Activated T-cell treated with anti-CD3 and anti-CD28 coated beads, Interleukin-2, amount 50 U/mL, for 72 hours (primary cell): Measurements from ENCODE around the gene TIMM21. TPM values are rescaled to one million over a fixed set of nuclear protein-coding genes. Genes with fewer than 3 reads are reported as not detected.
A peak's percentile ranks its signal among the peaks of the same experiment; 100 is the strongest.

Experiments used
- ATAC-seq, 2 donors: fragments of 150-1000 bp; cut with Tn5 transposase; replicated peaks in 1 of 2; 2 replicates each; pipeline ENCODE4 v1.10.0; 2021; ENCODE audit warnings: moderate library complexity in 2 of 2, mild to moderate bottlenecking in 1 of 2
- DNase-seq, 2 donors: peaks; one replicate each; pipeline ENCODE4 v3.0.0; 2021 to 2022; ENCODE audit warnings: mixed read lengths in 1 of 2
- H3K27ac Mint-ChIP-seq: one replicate; pipeline ENCODE4 v1.8.0; 2022; ENCODE audit warnings: mild to moderate bottlenecking, moderate library complexity, mixed read lengths
- H3K27me3 Mint-ChIP-seq: one replicate; pipeline ENCODE4 v1.8.0; 2022; ENCODE audit warnings: low read depth, mixed read lengths
- H3K36me3 Mint-ChIP-seq, 2 donors: one replicate each; pipeline ENCODE4 v1.8.0; 2022; ENCODE audit warnings: mixed read lengths in 2 of 2, mild to moderate bottlenecking in 1 of 2; ENCODE audit not compliant: insufficient read depth in 2 of 2
- H3K4me1 Mint-ChIP-seq: one replicate; pipeline ENCODE4 v1.8.0; 2022; ENCODE audit warnings: low read depth, mixed read lengths
- H3K4me3 Mint-ChIP-seq, 2 donors: one replicate each; pipeline ENCODE4 v1.8.0; 2022; ENCODE audit warnings: mild to moderate bottlenecking in 2 of 2, mixed read lengths in 2 of 2, moderate library complexity in 2 of 2
- H3K9me3 Mint-ChIP-seq, 2 donors: one replicate each; pipeline ENCODE4 v1.8.0; 2022; ENCODE audit warnings: mixed read lengths in 2 of 2
- total RNA-seq, 2 donors: library from RNA; stranded (reverse); gene quantifications; one replicate each; pipeline ENCODE4 v1.2.3, GENCODE V29; 2022

The TIMM21 gene
- total RNA-seq, 2 donors from 2014 or later, result 23.9 to 25.8 TPM

GRCh38 chr18:74131124-74131523, 17.2 kb upstream of the TIMM21 start:
- Mint-ChIP-seq H3K27ac (no peak overlapping the region), H3K36me3 (no peaks in the 10 kb centered on the region), H3K4me3 (no peak overlapping the region), H3K9me3 (no peaks in the 10 kb centered on the region), H3K27me3 (no peaks in the 10 kb centered on the region), H3K4me1 (peaks cover 12% of the 10 kb centered on the region)
- ATAC-seq (no peak), DNase-seq (no peak)

- H3K4me1 Mint-ChIP-seq, result peaks cover 12% of the 10 kb centered on the region
- no peaks in the 10 kb centered on the region for H3K36me3 Mint-ChIP-seq
- H3K4me3 Mint-ChIP-seq, result no peak overlapping the region
- DNase-seq (no peak), ATAC-seq (no peak)
- no peak overlapping the region for H3K27ac Mint-ChIP-seq
- no peaks in the 10 kb centered on the region for H3K27me3 Mint-ChIP-seq
- H3K9me3 Mint-ChIP-seq, result no peaks in the 10 kb centered on the region
Observed at GRCh38 chr18:74132201-74132600, 16.1 kb upstream of the TIMM21 start.

GRCh38 chr18:74137920-74138538, 10.3 kb upstream of the TIMM21 start:
- H3K9me3 Mint-ChIP-seq, result no peaks in the 10 kb centered on the region
- no peak for ATAC-seq
- H3K27ac Mint-ChIP-seq, result no peak overlapping the region

GRCh38 chr18:74139411-74139810, 8.9 kb upstream of the TIMM21 start:
- no peaks in the 10 kb centered on the region for H3K36me3 Mint-ChIP-seq
- H3K27me3 Mint-ChIP-seq, result peaks cover 5% of the 10 kb centered on the region
- peaks cover 39% of the 10 kb centered on the region for H3K4me1 Mint-ChIP-seq
- DNase-seq, result no peak
- H3K9me3 Mint-ChIP-seq, result no peaks in the 10 kb centered on the region
- H3K4me3 Mint-ChIP-seq, result peak overlapping the region; percentile 76 to 86
- peak overlapping the region; percentile 90 for H3K27ac Mint-ChIP-seq
- ATAC-seq, result peak; percentile 56 to 58

More at GRCh38 chr18:74137920-74138538, 10.3 kb upstream of the TIMM21 start:
- Mint-ChIP-seq H3K4me3 (no peak overlapping the region), H3K36me3 (no peaks in the 10 kb centered on the region), H3K4me1 (peaks cover 39% of the 10 kb centered on the region), H3K27me3 (peaks cover 5% of the 10 kb centered on the region)
- no peak for DNase-seq

GRCh38 chr18:74139888-74140287, 8.4 kb upstream of the TIMM21 start:
- DNase-seq (peak; percentile 32 to 68), ATAC-seq (peak; percentile 98 to 99)
- no peaks in the 10 kb centered on the region for H3K9me3 Mint-ChIP-seq
- H3K36me3 Mint-ChIP-seq, result no peaks in the 10 kb centered on the region
- H3K27me3 Mint-ChIP-seq, result peaks cover 5% of the 10 kb centered on the region
- peaks cover 39% of the 10 kb centered on the region for H3K4me1 Mint-ChIP-seq
- peak overlapping the region; percentile 76 to 86 for H3K4me3 Mint-ChIP-seq
- peak overlapping the region; percentile 90 for H3K27ac Mint-ChIP-seq

GRCh38 chr18:74140582-74140981, 7.7 kb upstream of the TIMM21 start:
- Mint-ChIP-seq H3K36me3 (no peaks in the 10 kb centered on the region), H3K4me3 (peak overlapping the region; percentile 76 to 86), H3K27ac (peak overlapping the region; percentile 18), H3K9me3 (no peaks in the 10 kb centered on the region), H3K4me1 (peaks cover 39% of the 10 kb centered on the region), H3K27me3 (peaks cover 5% of the 10 kb centered on the region)
- ATAC-seq (peak; percentile 17 to 23), DNase-seq (no peak)

- Mint-ChIP-seq H3K4me1 (peaks cover 39% of the 10 kb centered on the region), H3K9me3 (no peaks in the 10 kb centered on the region)
- no peak for ATAC-seq
Observed at GRCh38 chr18:74141667-74142066, 6.7 kb upstream of the TIMM21 start.

GRCh38 chr18:74142252-74142651, 6.1 kb upstream of the TIMM21 start:
- Mint-ChIP-seq H3K4me1 (peaks cover 44% of the 10 kb centered on the region), H3K4me3 (no peak overlapping the region), H3K27me3 (peaks cover 5% of the 10 kb centered on the region), H3K36me3 (no peaks in the 10 kb centered on the region), H3K27ac (no peak overlapping the region), H3K9me3 (no peaks in the 10 kb centered on the region)
- DNase-seq (no peak), ATAC-seq (no peak)

More at GRCh38 chr18:74141667-74142066, 6.7 kb upstream of the TIMM21 start:
- H3K36me3 Mint-ChIP-seq, result no peaks in the 10 kb centered on the region
- peaks cover 5% of the 10 kb centered on the region for H3K27me3 Mint-ChIP-seq
- H3K4me3 Mint-ChIP-seq, result no peak overlapping the region
- no peak for DNase-seq
- no peak overlapping the region for H3K27ac Mint-ChIP-seq

- Mint-ChIP-seq H3K4me3 (peak overlapping the region; percentile 92 to 98), H3K27ac (peak overlapping the region; percentile 84), H3K27me3 (no peaks in the 10 kb centered on the region), H3K36me3 (peaks cover 1 to 5% of the 10 kb centered on the region in 2 donors), H3K9me3 (no peaks in the 10 kb centered on the region), H3K4me1 (peaks cover 44% of the 10 kb centered on the region)
- no peak for ATAC-seq
- DNase-seq, result no peak
Observed at GRCh38 chr18:74146756-74147155, 1.6 kb upstream of the TIMM21 start.

GRCh38 chr18:74147491-74147778, 888 bp upstream of the TIMM21 start:
- DNase-seq, result no peak
- Mint-ChIP-seq H3K27ac (peak overlapping the region; percentile 99), H3K4me3 (peak overlapping the region; percentile 92 to 98), H3K27me3 (no peaks in the 10 kb centered on the region), H3K36me3 (peaks cover 4 to 5% of the 10 kb centered on the region in 2 donors), H3K4me1 (peaks cover 49% of the 10 kb centered on the region), H3K9me3 (no peaks in the 10 kb centered on the region)
- ATAC-seq, result no peak

GRCh38 chr18:74148543-74149070, 284 bp downstream of the TIMM21 start:
- Mint-ChIP-seq H3K36me3 (peaks cover 5 to 6% of the 10 kb centered on the region in 2 donors), H3K27me3 (no peaks in the 10 kb centered on the region), H3K4me1 (peaks cover 58% of the 10 kb centered on the region), H3K4me3 (peak overlapping the region; percentile 92 to 98), H3K9me3 (no peaks in the 10 kb centered on the region), H3K27ac (peak overlapping the region; percentile 99)
- DNase-seq (no peak), ATAC-seq (no peak)

- no peaks in the 10 kb centered on the region for H3K27me3 Mint-ChIP-seq
- ATAC-seq, result no peak
- no peak for DNase-seq
- peaks cover 58% of the 10 kb centered on the region for H3K4me1 Mint-ChIP-seq
- H3K4me3 Mint-ChIP-seq, result peak overlapping the region; percentile 92 to 98
- no peaks in the 10 kb centered on the region for H3K9me3 Mint-ChIP-seq
- peaks cover 5 to 6% of the 10 kb centered on the region in 2 donors for H3K36me3 Mint-ChIP-seq
- peak overlapping the region; percentile 99 for H3K27ac Mint-ChIP-seq
Observed at GRCh38 chr18:74149878-74150277, 1.6 kb downstream of the TIMM21 start.

GRCh38 chr18:74152270-74152669, 3.9 kb downstream of the TIMM21 start:
- Mint-ChIP-seq H3K9me3 (no peaks in the 10 kb centered on the region), H3K4me1 (peaks cover 58% of the 10 kb centered on the region), H3K27me3 (no peaks in the 10 kb centered on the region), H3K4me3 (peak overlapping the region in 1 of 2 donors; percentile 6), H3K36me3 (peaks cover 5 to 6% of the 10 kb centered on the region in 2 donors), H3K27ac (peak overlapping the region; percentile 19)
- no peak for ATAC-seq
- no peak for DNase-seq

- H3K4me3 Mint-ChIP-seq, result no peak overlapping the region
Observed at GRCh38 chr18:74152857-74153256, 4.5 kb downstream of the TIMM21 start.

More at GRCh38 chr18:74152857-74153256, 4.5 kb downstream of the TIMM21 start:
- Mint-ChIP-seq H3K27ac (no peak overlapping the region), H3K36me3 (peaks cover 3 to 8% of the 10 kb centered on the region in 2 donors), H3K4me1 (peaks cover 52% of the 10 kb centered on the region), H3K9me3 (no peaks in the 10 kb centered on the region), H3K27me3 (no peaks in the 10 kb centered on the region)
- no peak for DNase-seq
- no peak for ATAC-seq
